ENCODE measurements around the gene ARHGEF2. TPM values are rescaled to one million over a fixed set of nuclear protein-coding genes. Genes with fewer than 3 reads are reported as not detected.
A peak's percentile ranks its signal among the peaks of the same experiment; 100 is the strongest.

ARHGEF2 gene
- total RNA-seq, 1 donor: 137 TPM

GRCh38 chr1:155976913-155977689 lies 1.2 kb downstream of the ARHGEF2 start:
- DNase-seq (ENCODE audit: low read depth): no peak
- H3K4me3 ChIP-seq (ENCODE audit: low read depth, low read length): peak overlapping the region; percentile 89
- TF ChIP-seq CTCF (IDR thresholded peaks at IDR 0.05; ENCODE audit: insufficient read depth, low read depth, low read length): no peak

GRCh38 chr1:155976062-155976912 lies 2.1 kb downstream of the ARHGEF2 start:
- peak; percentile 78 for DNase-seq (ENCODE audit: low read depth)
- H3K4me3 ChIP-seq (ENCODE audit: low read depth, low read length): peak overlapping the region; percentile 89
- TF ChIP-seq CTCF (IDR thresholded peaks at IDR 0.05; ENCODE audit: insufficient read depth, low read depth, low read length): no peak

- DNase-seq (ENCODE audit: low read depth): no peak
- no peak for TF ChIP-seq CTCF (IDR thresholded peaks at IDR 0.05; ENCODE audit: insufficient read depth, low read depth, low read length)
- H3K4me3 ChIP-seq (ENCODE audit: low read depth, low read length): peak overlapping the region; percentile 89
These were observed 2.8 kb downstream of the ARHGEF2 start for GRCh38 chr1:155975375-155976061.

GRCh38 chr1:155974208-155975115 lies 3.9 kb downstream of the ARHGEF2 start:
- DNase-seq (ENCODE audit: low read depth): no peak
- peak overlapping the region; percentile 89 for H3K4me3 ChIP-seq (ENCODE audit: low read depth, low read length)
- no peak for TF ChIP-seq CTCF (IDR thresholded peaks at IDR 0.05; ENCODE audit: insufficient read depth, low read depth, low read length)

- no peak for TF ChIP-seq CTCF (IDR thresholded peaks at IDR 0.05; ENCODE audit: insufficient read depth, low read depth, low read length)
- DNase-seq (ENCODE audit: low read depth): no peak
- no peak overlapping the region for H3K4me3 ChIP-seq (ENCODE audit: low read depth, low read length)
These were observed 4.6 kb downstream of the ARHGEF2 start for GRCh38 chr1:155973723-155974122.
